Uterus (tissue), 4 donors: ENCODE data around the gene BNC1. TPM values are rescaled to one million over a fixed set of nuclear protein-coding genes. Genes with fewer than 3 reads are reported as not detected.
A peak's percentile ranks its signal among the peaks of the same experiment; 100 is the strongest.

Experiments
- DNase-seq, 2 donors: peaks; one replicate each; pipeline ENCODE4 v3.0.0-alpha.2; 2019 to 2020
- H3K27ac ChIP-seq, 2 donors: fragments of 200-600 bp; sonication (generic); 1 replicate in 1 of 2; 2 replicates in 1 of 2; pipeline ENCODE4 v1.5.1; 2016 to 2018
- H3K27me3 ChIP-seq, 2 donors: fragments of 200-600 bp; sonication (generic); one replicate each; pipeline ENCODE4 v1.5.1; 2018 to 2019; ENCODE audit warnings: control low read depth in 1 of 2
- H3K36me3 ChIP-seq, 2 donors: fragments of 200-600 bp; sonication (generic); one replicate each; pipeline ENCODE4 v1.5.1; 2019; ENCODE audit warnings: control low read depth in 1 of 2
- H3K4me1 ChIP-seq, 2 donors: fragments of 200-600 bp; sonication (generic); one replicate each; pipeline ENCODE4 v1.5.1; 2018 to 2019; ENCODE audit warnings: control low read depth in 1 of 2
- H3K4me3 ChIP-seq, 2 donors: fragments of 200-600 bp; sonication (generic); 1 replicate in 1 of 2; 2 replicates in 1 of 2; pipeline ENCODE4 v1.5.1; 2018 to 2019; ENCODE audit warnings: mild to moderate bottlenecking in 1 of 2
- H3K9me3 ChIP-seq, 2 donors: fragments of 200-600 bp; sonication (generic); one replicate each; pipeline ENCODE4 v1.5.1; 2019; ENCODE audit warnings: control low read depth in 1 of 2
- CTCF ChIP-seq, 4 experiments: fragments of 200-600 bp in 2 of 4; fragments of 450-650 bp in 2 of 4; sonication (generic) in 2 of 4; IDR thresholded peaks; one replicate each; pipeline ENCODE4 v1.5.1; 2016 to 2019; ENCODE audit warnings: antibody characterized with exemption in 4 of 4, mild to moderate bottlenecking in 2 of 4, moderate library complexity in 1 of 4
- POLR2A ChIP-seq, 2 donors: fragments of 450-650 bp; IDR thresholded peaks; one replicate each; pipeline ENCODE4 v1.6.1; 2016; ENCODE audit warnings: antibody characterized with exemption in 2 of 2, mild to moderate bottlenecking in 1 of 2, moderate library complexity in 1 of 2
- intact Hi-C: fragments of 100-400 bp; cut with DNase I; formaldehyde crosslinking; loops from one replicate; pipeline ENCODE4 v1.15.1; 2023; ENCODE audit warnings: low total_unique reads
- total RNA-seq, 4 donors: library from RNA; depleted of rRNA in 3 of 4; stranded (reverse); fragments of >200 nt in 3 of 4; gene quantifications; one replicate each; pipeline versions ENCODE4 v1.1.0 to v1.2.4, GENCODE V29; 2014 to 2023
- donor health status: DM: yes; HTN: yes; CAD: no.

The BNC1 gene
- total RNA-seq, result 1 to 10 TPM in 1 of 4 donors, under 1 TPM in 2, not detected in 1; 0.49 to 2.1 (median 0.59) TPM

DNA sequence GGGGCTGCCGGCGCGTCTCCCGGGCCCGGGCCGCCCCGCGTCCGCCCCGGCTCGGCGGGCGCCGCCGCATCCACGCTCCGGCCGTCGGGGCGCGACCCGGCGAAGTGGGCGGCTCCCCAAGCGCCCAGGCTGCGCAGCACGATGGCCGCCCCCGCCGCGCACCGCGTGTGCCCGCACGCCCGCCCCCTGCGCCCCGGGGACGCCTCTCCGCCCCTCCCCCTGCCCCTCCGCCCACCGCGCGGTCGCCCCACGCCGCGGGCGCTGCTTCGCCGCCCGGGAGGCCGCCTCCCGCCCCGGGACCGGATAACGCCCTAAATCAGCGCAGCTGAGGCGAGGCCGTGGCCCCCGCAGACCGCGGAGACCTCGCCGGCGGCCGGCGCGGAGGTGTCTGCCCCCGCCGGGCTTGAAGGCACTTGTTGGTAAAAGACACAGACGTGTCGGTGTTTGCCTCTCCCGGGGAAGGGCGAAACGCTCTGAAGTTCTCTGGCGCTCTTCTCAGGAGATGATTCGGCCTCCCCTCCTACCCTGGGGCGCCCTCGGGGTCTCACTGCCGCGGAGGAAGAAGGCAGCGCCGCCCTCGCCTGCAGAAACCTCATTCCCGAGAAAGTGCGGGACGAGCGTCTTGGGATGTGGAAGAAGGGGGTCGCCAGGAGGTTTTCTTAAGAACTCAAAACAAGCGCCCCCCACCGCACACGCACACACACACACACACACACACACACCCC is at the start of gene BNC1:
Gene BNC1, minus strand, starts transcription at position 106 of the 725 bp plus-strand sequence. Its CDS starts 36 bp downstream, at position 70.
- H3K36me3 ChIP-seq, result no peaks in the 10 kb centered on the region
- intact Hi-C loops, result no loop called here
- no peak within 1 kb of the TSS for H3K27ac ChIP-seq
- peaks cover 0 to 10% of the 10 kb centered on the region in 2 donors for H3K4me1 ChIP-seq
- H3K4me3 ChIP-seq, result peak within 1 kb of the TSS in 1 of 2 donors; percentile 9
- TF ChIP-seq POLR2A (IDR thresholded peaks at IDR 0.05) (no peak), CTCF (IDR thresholded peaks at IDR 0.05) (no peak)
- peaks cover 10 to 38% of the 10 kb centered on the region in 2 donors for H3K27me3 ChIP-seq
- H3K9me3 ChIP-seq, result no peaks in the 10 kb centered on the region
- no peak for DNase-seq

DNA sequence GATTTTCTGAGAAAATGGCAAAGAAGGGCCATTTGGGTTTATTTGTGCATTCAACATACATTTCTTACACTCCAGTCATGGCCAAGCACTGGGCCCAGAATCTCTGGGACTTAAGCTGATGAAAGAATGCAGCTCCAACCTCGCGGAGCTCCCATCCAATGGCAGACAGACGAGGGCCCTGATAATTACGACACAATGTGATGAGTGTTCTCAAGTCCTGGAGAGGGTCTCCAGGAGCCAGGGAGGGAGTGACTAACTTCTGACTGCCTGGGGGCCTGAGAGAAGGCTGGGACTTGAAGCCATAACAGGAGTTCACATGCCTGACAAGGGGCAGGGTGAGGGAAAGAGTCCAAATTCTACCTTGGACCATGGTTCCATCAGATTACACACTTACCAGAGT is 42.6 kb upstream of the BNC1 start:
- intact Hi-C loops, result no loop called here
- Histone ChIP-seq H3K27me3 (no peaks in the 10 kb centered on the region), H3K4me3 (no peak overlapping the region), H3K9me3 (no peaks in the 10 kb centered on the region), H3K4me1 (no peaks in the 10 kb centered on the region), H3K27ac (no peak overlapping the region), H3K36me3 (no peaks in the 10 kb centered on the region)
- TF ChIP-seq POLR2A (IDR thresholded peaks at IDR 0.05) (no peak), CTCF (IDR thresholded peaks at IDR 0.05) (no peak)
- DNase-seq, result no peak

DNA sequence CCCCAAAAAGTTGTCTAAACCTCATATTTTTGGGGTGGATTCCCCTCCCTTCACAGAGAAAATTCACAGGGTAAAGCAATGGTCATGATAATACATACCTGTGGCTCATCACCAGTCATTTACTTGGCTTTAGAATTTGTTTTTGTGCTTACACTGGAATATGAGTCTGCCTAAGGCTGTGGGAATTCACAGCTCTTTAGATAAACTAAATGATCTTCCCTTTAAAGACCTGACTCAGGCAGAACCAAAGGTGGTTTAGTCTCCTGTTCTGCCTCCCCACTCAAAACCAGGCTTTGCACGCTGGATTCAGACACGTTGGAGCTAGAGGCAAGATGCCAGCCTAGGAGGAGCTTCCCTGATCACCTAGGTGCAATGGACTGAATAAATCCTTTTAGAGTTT is 40.3 kb upstream of the BNC1 start:
- TF ChIP-seq CTCF (IDR thresholded peaks at IDR 0.05) (no peak), POLR2A (IDR thresholded peaks at IDR 0.05) (no peak)
- Histone ChIP-seq H3K4me3 (no peak overlapping the region), H3K27me3 (no peaks in the 10 kb centered on the region), H3K27ac (no peak overlapping the region), H3K9me3 (no peaks in the 10 kb centered on the region), H3K4me1 (no peaks in the 10 kb centered on the region), H3K36me3 (no peaks in the 10 kb centered on the region)
- intact Hi-C loops, result no loop called here
- no peak for DNase-seq

- H3K4me1 ChIP-seq, result no peaks in the 10 kb centered on the region
- H3K9me3 ChIP-seq, result no peaks in the 10 kb centered on the region
- no peak for DNase-seq
- H3K4me3 ChIP-seq, result no peak overlapping the region
- no peaks in the 10 kb centered on the region for H3K27me3 ChIP-seq
- H3K27ac ChIP-seq, result no peak overlapping the region
- H3K36me3 ChIP-seq, result no peaks in the 10 kb centered on the region
- intact Hi-C loops, result no loop called here
- TF ChIP-seq CTCF (IDR thresholded peaks at IDR 0.05), result no peak
- TF ChIP-seq POLR2A (IDR thresholded peaks at IDR 0.05), result no peak
Measured at GRCh38 chr15:83323296-83323711, 38.8 kb upstream of the BNC1 start.

- no peak for DNase-seq
- H3K36me3 ChIP-seq, result no peaks in the 10 kb centered on the region
- intact Hi-C loops, result no loop called here
- no peak for TF ChIP-seq POLR2A (IDR thresholded peaks at IDR 0.05)
- TF ChIP-seq CTCF (IDR thresholded peaks at IDR 0.05), result no peak
- H3K4me3 ChIP-seq, result no peak overlapping the region
- H3K27me3 ChIP-seq, result no peaks in the 10 kb centered on the region
- H3K9me3 ChIP-seq, result no peaks in the 10 kb centered on the region
- H3K4me1 ChIP-seq, result no peaks in the 10 kb centered on the region
- no peak overlapping the region for H3K27ac ChIP-seq
Measured at GRCh38 chr15:83322691-83323090, 38.2 kb upstream of the BNC1 start.
